ENCODE results near the gene TAPT1. TPM values are rescaled to one million over a fixed set of nuclear protein-coding genes. Genes with fewer than 3 reads are reported as not detected.
A peak's percentile ranks its signal among the peaks of the same experiment; 100 is the strongest.

TAPT1 gene
- total RNA-seq, 2 donors from 2014 or later: 71.3 to 83.6 TPM

GRCh38 chr4:16218950-16219349, 7.3 kb downstream of the TAPT1 start:
- Mint-ChIP-seq H3K4me3 (no peak overlapping the region), H3K36me3 (ENCODE audit: low read depth) (peaks cover 10% of the 10 kb centered on the region), H3K4me1 (peaks cover 54% of the 10 kb centered on the region), H3K27me3 (no peaks in the 10 kb centered on the region), H3K27ac (no peak overlapping the region)
- DNase-seq (no peak), ATAC-seq (no peak)
- no peaks in the 10 kb centered on the region for H3K9me3 ChIP-seq (ENCODE audit: control insufficient read depth, low read length, poor library complexity, severe bottlenecking)

- H3K9me3 ChIP-seq (ENCODE audit: control insufficient read depth, low read length, poor library complexity, severe bottlenecking): no peaks in the 10 kb centered on the region
- H3K27ac Mint-ChIP-seq: peak overlapping the region; percentile 61
- peak overlapping the region; percentile 58 for H3K4me3 Mint-ChIP-seq
- peaks cover 53% of the 10 kb centered on the region for H3K4me1 Mint-ChIP-seq
- no peaks in the 10 kb centered on the region for H3K27me3 Mint-ChIP-seq
- H3K36me3 Mint-ChIP-seq (ENCODE audit: low read depth): peaks cover 13% of the 10 kb centered on the region
- ATAC-seq (peak; percentile 40), DNase-seq (no peak)
Measured at GRCh38 chr4:16217300-16218051, 8.8 kb downstream of the TAPT1 start.

DNA sequence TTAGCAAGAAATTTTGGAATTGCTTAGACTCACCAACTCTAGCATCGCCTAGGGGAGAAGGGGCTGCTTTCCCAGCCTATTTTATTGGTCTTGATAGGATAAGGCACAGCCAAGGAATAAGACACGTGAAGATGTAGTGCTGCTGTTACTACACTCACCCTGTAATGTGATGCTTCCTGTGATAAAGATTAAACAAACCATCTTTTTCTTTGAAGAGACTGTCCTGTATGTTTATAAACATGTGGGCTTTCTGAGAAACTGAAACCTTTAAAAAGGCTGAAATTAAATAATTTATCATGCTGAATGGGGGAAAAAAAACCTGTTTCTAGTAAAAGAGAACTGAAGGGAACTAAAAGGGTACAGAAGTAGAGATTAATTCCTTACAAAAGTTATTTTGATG, 13.2 kb downstream of the TAPT1 start:
- H3K9me3 ChIP-seq (ENCODE audit: control insufficient read depth, low read length, poor library complexity, severe bottlenecking): no peaks in the 10 kb centered on the region
- ATAC-seq (peak; percentile 55), DNase-seq (no peak)
- peaks cover 14% of the 10 kb centered on the region for H3K36me3 Mint-ChIP-seq (ENCODE audit: low read depth)
- no peaks in the 10 kb centered on the region for H3K27me3 Mint-ChIP-seq
- peaks cover 58% of the 10 kb centered on the region for H3K4me1 Mint-ChIP-seq
- H3K4me3 Mint-ChIP-seq: no peak overlapping the region
- peak overlapping the region; percentile 91 for H3K27ac Mint-ChIP-seq

DNA sequence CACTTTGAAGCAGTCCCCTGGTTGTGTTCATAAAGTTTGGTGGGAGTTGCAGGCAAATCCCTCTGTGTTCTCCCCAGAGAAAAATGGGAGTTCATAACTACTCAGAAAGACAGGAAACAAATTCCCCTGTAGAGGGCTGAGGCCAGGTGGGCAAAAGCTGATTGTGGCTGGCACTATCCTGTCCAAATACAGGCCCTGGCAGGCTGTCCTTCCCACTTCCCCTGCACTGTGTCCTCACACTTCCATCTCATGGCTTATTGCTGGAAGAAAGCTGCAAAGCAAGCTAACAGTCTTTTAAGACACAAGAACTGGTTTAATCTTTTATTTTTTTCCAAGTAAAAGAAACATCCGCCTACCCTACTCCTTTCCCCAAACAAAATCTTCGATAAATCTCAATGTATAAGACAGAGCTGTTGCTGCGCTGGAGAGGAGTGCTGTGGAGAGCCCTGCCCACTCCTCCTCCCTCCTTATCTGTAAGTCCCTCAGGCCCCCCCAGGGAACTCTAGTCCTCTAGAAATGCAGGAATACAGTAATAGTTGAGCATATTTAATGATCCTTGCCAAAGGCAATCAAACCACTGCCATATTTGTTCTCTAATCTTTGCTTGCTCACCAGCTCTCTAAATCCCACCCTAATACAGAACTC, 14.0 kb downstream of the TAPT1 start:
- Mint-ChIP-seq H3K27ac (peak overlapping the region; percentile 91), H3K27me3 (no peaks in the 10 kb centered on the region), H3K4me3 (no peak overlapping the region), H3K4me1 (peaks cover 59% of the 10 kb centered on the region), H3K36me3 (ENCODE audit: low read depth) (peaks cover 15% of the 10 kb centered on the region)
- H3K9me3 ChIP-seq (ENCODE audit: control insufficient read depth, low read length, poor library complexity, severe bottlenecking): no peaks in the 10 kb centered on the region
- ATAC-seq (no peak), DNase-seq (no peak)

GRCh38 chr4:16207409-16207808, 18.9 kb downstream of the TAPT1 start:
- Mint-ChIP-seq H3K36me3 (ENCODE audit: low read depth) (peaks cover 6% of the 10 kb centered on the region), H3K27ac (no peak overlapping the region), H3K4me3 (no peak overlapping the region), H3K4me1 (peaks cover 38% of the 10 kb centered on the region), H3K27me3 (no peaks in the 10 kb centered on the region)
- DNase-seq (no peak), ATAC-seq (no peak)
- no peaks in the 10 kb centered on the region for H3K9me3 ChIP-seq (ENCODE audit: control insufficient read depth, low read length, poor library complexity, severe bottlenecking)

DNA sequence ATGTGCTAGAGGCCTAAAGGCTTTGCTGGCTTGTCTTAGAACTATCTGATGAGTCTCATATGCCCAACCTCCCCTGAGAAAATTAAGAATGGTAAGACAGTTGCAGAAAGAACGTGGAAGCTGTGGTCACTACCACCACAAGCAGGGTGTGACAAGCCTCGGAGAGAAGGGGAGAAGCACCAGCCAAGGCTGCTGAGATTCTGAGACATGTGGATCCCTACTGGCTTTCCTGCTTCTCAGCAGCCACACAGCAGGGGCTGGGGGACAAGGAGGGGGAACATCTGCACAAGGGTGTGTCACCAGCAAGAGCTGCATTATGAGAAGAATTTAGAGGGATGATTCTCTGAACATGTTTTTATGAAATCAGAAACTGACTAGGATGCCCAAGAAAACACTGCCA, 19.4 kb downstream of the TAPT1 start:
- no peaks in the 10 kb centered on the region for H3K9me3 ChIP-seq (ENCODE audit: control insufficient read depth, low read length, poor library complexity, severe bottlenecking)
- no peaks in the 10 kb centered on the region for H3K27me3 Mint-ChIP-seq
- no peak overlapping the region for H3K27ac Mint-ChIP-seq
- H3K4me3 Mint-ChIP-seq: peak overlapping the region; percentile 47
- H3K36me3 Mint-ChIP-seq (ENCODE audit: low read depth): peaks cover 5% of the 10 kb centered on the region
- DNase-seq (no peak), ATAC-seq (peak; percentile 25)
- H3K4me1 Mint-ChIP-seq: peaks cover 35% of the 10 kb centered on the region

DNA sequence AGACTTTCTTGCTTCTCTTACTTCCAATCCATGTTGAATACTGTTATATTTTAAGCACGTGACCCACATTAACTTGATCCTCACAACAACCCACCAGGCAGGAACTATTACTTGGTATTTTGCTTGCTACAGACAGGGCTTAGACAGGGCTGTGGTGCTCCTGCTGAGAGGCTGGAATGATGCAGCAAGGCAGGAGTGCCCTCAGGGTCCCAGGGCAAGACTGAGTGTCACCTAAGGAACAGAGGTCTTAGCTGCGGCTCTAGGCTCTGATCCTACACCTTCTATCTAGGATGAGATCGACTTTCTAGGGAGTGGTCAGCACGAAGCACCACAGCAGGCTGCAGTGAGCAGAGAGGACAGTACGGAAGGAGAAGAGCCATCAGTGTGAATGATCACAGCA, 20.0 kb downstream of the TAPT1 start:
- peaks cover 35% of the 10 kb centered on the region for H3K4me1 Mint-ChIP-seq

DNA sequence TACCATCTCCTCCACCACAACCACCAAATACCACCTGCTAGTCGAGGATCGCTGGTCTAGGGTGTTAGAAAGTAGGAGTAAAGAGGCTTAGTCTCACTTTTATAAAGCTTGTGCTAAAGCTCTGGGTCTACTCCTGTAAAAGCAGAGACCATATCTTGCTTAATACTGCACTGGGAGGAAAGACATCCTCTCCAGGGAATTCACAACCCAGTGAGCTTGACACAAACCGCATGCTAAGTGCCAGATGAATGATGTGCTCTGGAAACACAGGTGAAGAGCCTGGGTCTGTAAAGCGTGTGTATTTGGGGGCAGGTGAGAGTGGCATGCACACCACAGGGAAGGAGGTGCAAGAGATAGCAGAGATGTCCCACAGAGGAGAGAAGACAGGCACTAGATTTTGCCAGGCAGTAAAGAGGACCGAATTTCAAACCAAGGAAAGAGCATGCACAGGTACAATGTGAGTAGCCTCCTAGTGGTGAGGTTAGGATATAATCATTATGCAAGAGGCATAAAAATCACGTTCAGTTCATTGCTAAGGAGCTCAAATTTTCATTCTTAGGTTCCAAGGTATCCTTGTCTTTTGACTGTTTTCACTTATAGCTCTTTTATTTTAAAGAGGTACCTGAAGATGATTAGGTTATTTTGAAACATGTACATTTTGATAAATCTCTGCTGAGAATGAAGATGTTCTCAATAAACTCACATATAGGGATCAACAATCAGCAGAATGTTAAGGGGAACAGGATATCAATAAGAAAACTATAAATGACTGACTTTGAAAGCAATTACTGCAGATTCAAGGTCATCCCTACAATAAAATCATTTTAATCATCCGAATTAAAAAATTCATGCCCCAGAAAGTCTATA, 20.7 kb downstream of the TAPT1 start:
- peaks cover 5% of the 10 kb centered on the region for H3K36me3 Mint-ChIP-seq (ENCODE audit: low read depth)
- no peak overlapping the region for H3K4me3 Mint-ChIP-seq
- H3K9me3 ChIP-seq (ENCODE audit: control insufficient read depth, low read length, poor library complexity, severe bottlenecking): no peaks in the 10 kb centered on the region
- H3K4me1 Mint-ChIP-seq: peaks cover 35% of the 10 kb centered on the region
- no peaks in the 10 kb centered on the region for H3K27me3 Mint-ChIP-seq
- ATAC-seq: peak; percentile 85
- no peak for DNase-seq
- peak overlapping the region; percentile 91 for H3K27ac Mint-ChIP-seq

More for the DNA sequence above, 20.0 kb downstream of the TAPT1 start:
- DNase-seq: no peak
- Mint-ChIP-seq H3K4me3 (no peak overlapping the region), H3K36me3 (ENCODE audit: low read depth) (peaks cover 5% of the 10 kb centered on the region), H3K27me3 (no peaks in the 10 kb centered on the region), H3K27ac (peak overlapping the region; percentile 91)
- ATAC-seq: no peak
- no peaks in the 10 kb centered on the region for H3K9me3 ChIP-seq (ENCODE audit: control insufficient read depth, low read length, poor library complexity, severe bottlenecking)

GRCh38 chr4:16204505-16204904, 21.8 kb downstream of the TAPT1 start:
- ATAC-seq (no peak), DNase-seq (no peak)
- H3K27me3 Mint-ChIP-seq: no peaks in the 10 kb centered on the region
- peaks cover 35% of the 10 kb centered on the region for H3K4me1 Mint-ChIP-seq
- H3K9me3 ChIP-seq (ENCODE audit: control insufficient read depth, low read length, poor library complexity, severe bottlenecking): no peaks in the 10 kb centered on the region
- H3K4me3 Mint-ChIP-seq: no peak overlapping the region
- no peak overlapping the region for H3K27ac Mint-ChIP-seq
- peaks cover 5% of the 10 kb centered on the region for H3K36me3 Mint-ChIP-seq (ENCODE audit: low read depth)

DNA sequence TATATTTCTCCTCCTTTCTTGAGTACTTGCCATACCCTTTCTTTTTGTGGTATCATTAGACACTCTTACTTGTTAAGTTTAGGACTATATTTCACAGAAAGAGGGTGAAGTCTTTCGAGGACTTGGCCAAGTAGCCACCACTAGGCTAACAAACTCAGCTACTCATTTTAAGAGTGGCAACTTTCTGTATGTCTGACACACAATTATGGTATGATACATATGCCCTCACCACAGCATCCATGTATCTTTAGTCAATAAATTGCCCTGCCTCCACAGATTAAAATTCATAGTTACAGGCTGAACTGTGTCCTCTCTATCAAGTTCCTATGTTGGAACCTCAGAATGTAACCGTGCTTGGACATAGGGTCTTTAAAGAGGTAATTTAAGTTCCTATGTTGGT, 23.2 kb downstream of the TAPT1 start:
- H3K27ac Mint-ChIP-seq: no peak overlapping the region
- H3K27me3 Mint-ChIP-seq: no peaks in the 10 kb centered on the region
- peaks cover 5% of the 10 kb centered on the region for H3K36me3 Mint-ChIP-seq (ENCODE audit: low read depth)
- no peak overlapping the region for H3K4me3 Mint-ChIP-seq
- no peak for ATAC-seq
- no peaks in the 10 kb centered on the region for H3K9me3 ChIP-seq (ENCODE audit: control insufficient read depth, low read length, poor library complexity, severe bottlenecking)
- no peak for DNase-seq
- H3K4me1 Mint-ChIP-seq: peaks cover 28% of the 10 kb centered on the region

DNA sequence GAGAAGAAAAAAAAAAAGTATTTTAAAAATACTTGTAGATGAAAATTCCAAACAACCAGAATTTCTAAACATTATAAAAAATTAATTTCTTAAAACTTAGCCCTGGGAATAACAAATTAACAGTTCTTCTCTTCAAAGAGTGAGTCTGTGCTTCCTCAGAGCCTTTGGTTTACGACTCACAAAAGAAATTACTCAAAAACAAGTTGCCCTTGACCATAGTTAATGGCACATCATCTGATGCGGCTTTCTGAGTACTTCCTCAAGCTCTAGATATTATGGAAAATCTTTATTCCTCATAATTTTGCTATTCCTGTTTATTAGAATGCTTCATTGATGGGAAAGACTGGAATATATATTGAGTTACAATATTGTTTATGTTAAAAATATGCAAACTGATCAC, 23.7 kb downstream of the TAPT1 start:
- no peak for ATAC-seq
- H3K36me3 Mint-ChIP-seq (ENCODE audit: low read depth): peaks cover 5% of the 10 kb centered on the region
- H3K27ac Mint-ChIP-seq: no peak overlapping the region
- no peak overlapping the region for H3K4me3 Mint-ChIP-seq
- H3K27me3 Mint-ChIP-seq: no peaks in the 10 kb centered on the region
- no peaks in the 10 kb centered on the region for H3K9me3 ChIP-seq (ENCODE audit: control insufficient read depth, low read length, poor library complexity, severe bottlenecking)
- peaks cover 24% of the 10 kb centered on the region for H3K4me1 Mint-ChIP-seq
- no peak for DNase-seq

- no peaks in the 10 kb centered on the region for H3K36me3 Mint-ChIP-seq (ENCODE audit: low read depth)
- H3K4me3 Mint-ChIP-seq: no peak overlapping the region
- no peaks in the 10 kb centered on the region for H3K9me3 ChIP-seq (ENCODE audit: control insufficient read depth, low read length, poor library complexity, severe bottlenecking)
- DNase-seq (no peak), ATAC-seq (no peak)
- peaks cover 11% of the 10 kb centered on the region for H3K4me1 Mint-ChIP-seq
- no peak overlapping the region for H3K27ac Mint-ChIP-seq
- H3K27me3 Mint-ChIP-seq: no peaks in the 10 kb centered on the region
Measured at GRCh38 chr4:16199093-16199492, 27.2 kb downstream of the TAPT1 start.
